HepG2 (cell line): ENCODE data around the gene ENTREP3. TPM values are rescaled to one million over a fixed set of nuclear protein-coding genes. Genes with fewer than 3 reads are reported as not detected.
A peak's percentile ranks its signal among the peaks of the same experiment; 100 is the strongest.

Experiments used
- ATAC-seq: fragments of 200-7000 bp; cut with Tn5 transposase; 3 replicates; pipeline ENCODE4 v1.9.1; 2020; ENCODE audit warnings: mild to moderate bottlenecking, moderate library complexity
- BruUV-seq: library from RNA; stranded (reverse); fragments of 400-500 nt; replicated peaks from 2 replicates; lab custom pipeline; 2021; lab: Mats Ljungman, UMichigan
- CTCF ChIA-PET: fragments of 300-600 bp; formaldehyde crosslinking; extraction: SDS; loops from one replicate; lab custom pipeline; 2021; ENCODE audit warnings: low total read pairs, inconsistent platforms, low intra/inter-chr PET ratio; lab: Yijun Ruan, JAX
- POLR2A ChIA-PET: fragments of 350-600 bp; sonication (Branson Sonifier 250); formaldehyde crosslinking; loops from one replicate; lab custom pipeline; 2020; ENCODE audit warnings: antibody characterized with exemption, inconsistent platforms; lab: Yijun Ruan, JAX
- DNase-seq: peaks from one replicate; pipeline ENCODE4 v3.0.0-alpha.2; 2015; ENCODE audit warnings: low spot score
- FAIRE-seq: peaks from 3 replicates; lab custom pipeline; 2011; peaks lifted over from hg19 to GRCh38; lab: Jason Lieb, UNC
- H2AFZ ChIP-seq: one replicate; pipeline ENCODE4 v1.6.1; 2011; ENCODE audit warnings: low read length, inconsistent platforms
- H3K27ac ChIP-seq: fragments of 300-600 bp; 3 replicates; pipeline ENCODE4 v1.8.0; 2011; ENCODE audit warnings: mixed run types, mild to moderate bottlenecking, mixed read lengths, low read length, inconsistent platforms; ENCODE audit not compliant: insufficient read depth; ENCODE audit errors: extremely low read length
- H3K27me3 ChIP-seq, 2 experiments: fragments of 200-600 bp in 1 of 2; 2 replicates in 1 of 2; 3 replicates in 1 of 2; pipeline versions ENCODE4 v1.6.0 to v1.8.0; 2011; ENCODE audit warnings: low read length in 2 of 2, mild to moderate bottlenecking in 2 of 2, moderate library complexity in 2 of 2, inconsistent platforms in 1 of 2; ENCODE audit not compliant: insufficient read depth in 2 of 2, control insufficient read depth in 1 of 2
- H3K36me3 ChIP-seq, 2 experiments: fragments of 200-600 bp in 1 of 2; replicated peaks in 1 of 2; 2 replicates in 1 of 2; 3 replicates in 1 of 2; pipeline versions ENCODE4 v1.5.1 to v1.8.0; 2011; ENCODE audit warnings: low read length in 2 of 2, inconsistent platforms in 1 of 2; ENCODE audit not compliant: insufficient read depth in 2 of 2, control insufficient read depth in 1 of 2
- H3K4me1 ChIP-seq: 2 replicates; pipeline ENCODE4 v1.5.1; 2012; ENCODE audit warnings: low read length, inconsistent platforms; ENCODE audit not compliant: insufficient read depth
- H3K4me2 ChIP-seq: 2 replicates; pipeline ENCODE4 v1.6.0; 2011; ENCODE audit warnings: low read depth, low read length, inconsistent platforms
- H3K4me3 ChIP-seq, 3 experiments: fragments of 200-600 bp in 1 of 3; sonication (generic), shearing (Covaris generic) in 1 of 3; replicated peaks in 1 of 3; 2 replicates each; pipeline ENCODE4 v1.5.1; 2011 to 2016; ENCODE audit warnings: low read length in 3 of 3, inconsistent platforms in 2 of 3, low read depth in 2 of 3, mild to moderate bottlenecking in 2 of 3, control low read depth in 1 of 3, mixed read lengths in 1 of 3; ENCODE audit not compliant: insufficient read depth in 1 of 3
- H3K79me2 ChIP-seq: one replicate; pipeline ENCODE4 v1.6.1; 2011; ENCODE audit warnings: low read length, inconsistent platforms; ENCODE audit not compliant: insufficient read depth
- H3K9ac ChIP-seq: 2 replicates; pipeline ENCODE4 v1.6.0; 2011; ENCODE audit warnings: mild to moderate bottlenecking, low read depth, low read length, inconsistent platforms; ENCODE audit not compliant: insufficient read depth
- H3K9me3 ChIP-seq: 2 replicates; pipeline ENCODE4 v1.5.1; 2012; ENCODE audit warnings: mild to moderate bottlenecking, low read length
- H4K20me1 ChIP-seq: 2 replicates; pipeline ENCODE4 v1.6.0; 2011; ENCODE audit warnings: inconsistent platforms, mild to moderate bottlenecking, low read length, moderate library complexity; ENCODE audit not compliant: insufficient read depth
- ARNT ChIP-seq: fragments of 450-650 bp; IDR thresholded peaks from 2 replicates; pipeline ENCODE4 v1.6.1; 2017
- EED ChIP-seq: sonication (generic); formaldehyde crosslinking; IDR thresholded peaks from 2 replicates; pipeline ENCODE4 v1.5.0; 2020; ENCODE audit warnings: mild to moderate bottlenecking, missing genetic modification reagents
- MEIS2 ChIP-seq: sonication (generic); formaldehyde crosslinking; IDR thresholded peaks from 2 replicates; pipeline ENCODE4 v1.9.0; 2021; ENCODE audit warnings: mild to moderate bottlenecking, missing genetic modification reagents
- MXD4 ChIP-seq: IDR thresholded peaks from 2 replicates; pipeline ENCODE4 v1.6.1; 2016; ENCODE audit warnings: mild to moderate bottlenecking, missing biosample characterization, missing genetic modification reagents
- NR2C2 ChIP-seq: sonication (generic); formaldehyde crosslinking; IDR thresholded peaks from 2 replicates; pipeline ENCODE4 v1.4.0; 2020; ENCODE audit warnings: missing genetic modification reagents, mild to moderate bottlenecking, moderate library complexity, borderline replicate concordance
- RERE ChIP-seq: IDR thresholded peaks from 2 replicates; pipeline ENCODE4 v1.6.1; 2016; ENCODE audit warnings: low read depth, missing genetic modification reagents, missing compliant biosample characterization
- TEAD2 ChIP-seq: sonication (generic); formaldehyde crosslinking; IDR thresholded peaks from 2 replicates; pipeline ENCODE4 v1.9.0; 2021; ENCODE audit warnings: missing genetic modification reagents
- ZNF33B ChIP-seq: sonication (generic); formaldehyde crosslinking; IDR thresholded peaks from 2 replicates; pipeline ENCODE4 v1.5.1; 2020; ENCODE audit warnings: mild to moderate bottlenecking, missing genetic modification reagents
- ZNF441 ChIP-seq: sonication (generic); formaldehyde crosslinking; IDR thresholded peaks from 2 replicates; pipeline ENCODE4 v1.7.0; 2021; ENCODE audit warnings: missing genetic modification reagents, borderline replicate concordance
- ZNF598 ChIP-seq: sonication (generic); formaldehyde crosslinking; IDR thresholded peaks from 2 replicates; pipeline ENCODE4 v1.5.1; 2020; ENCODE audit warnings: mild to moderate bottlenecking, missing genetic modification reagents, borderline replicate concordance
- WGBS: methylation state at CpG from one replicate; pipeline ENCODE4 v1.1.6; 2017; ENCODE audit warnings: low lambda C conversion rate; 5-methylcytosine and 5-hydroxymethylcytosine counted together
- in situ Hi-C: cut with HindIII; loops from 2 replicates; pipeline ENCODE4 v1.10.0; 2017; ENCODE audit warnings: low pct_unique_long_range_greater_than_20kb; ENCODE audit not compliant: extremely low pct_ligation_motif_present
- intact Hi-C: fragments of 100-400 bp; cut with micrococcal nuclease; formaldehyde crosslinking; loops from one replicate; pipeline ENCODE4 v1.10.0; 2022; ENCODE audit not compliant: unreplicated experiment
- polyA plus RNA-seq, 8 experiments: library from polyadenylated mRNA; depleted of rRNA in 3 of 8; stranded (reverse) in 7 of 8; unstranded in 1 of 8; fragments of >200 nt; fragmentation: Illumina TruSeq in 4 of 8; extraction: Trizol in 4 of 8; gene quantifications; 2 replicates each; pipeline versions ENCODE4 v1.2.1 to v1.2.3, GENCODE V29; 2011 to 2016; ENCODE audit warnings: low read depth in 4 of 8, missing spikeins in 1 of 8, mixed read lengths in 1 of 8; ENCODE audit not compliant: insufficient read depth in 1 of 8
- total RNA-seq, 5 experiments: library from RNA; depleted of rRNA; stranded (reverse); fragments of >200 nt; fragmentation: Illumina TruSeq; extraction: Trizol; gene quantifications; 2 replicates each; pipeline ENCODE4 v1.2.3, GENCODE V29; 2016; ENCODE audit warnings: low read depth in 1 of 5
- TF ChIP-seq, protein P1 (sequence below), 2 experiments: sonication (generic) in 1 of 2; formaldehyde crosslinking in 1 of 2; IDR thresholded peaks; 2 replicates each; pipeline versions ENCODE4 v1.4.0 to v1.6.1; 2018 to 2020; ENCODE audit warnings: missing genetic modification reagents in 2 of 2, borderline replicate concordance in 1 of 2, low read depth in 1 of 2, mild to moderate bottlenecking in 1 of 2, missing biosample characterization in 1 of 2
- TF ChIP-seq, protein P2 (sequence below): sonication (generic); formaldehyde crosslinking; conservative IDR thresholded peaks from 2 replicates; pipeline ENCODE4 v1.5.0; 2020; ENCODE audit warnings: missing genetic modification reagents

Gene ENTREP3
- total and polyA plus RNA-seq, 2 of the 13 experiments (the other 11 are each of a cell fraction or from before 2014, with no cell fraction given): 4.1 to 9.9 TPM

DNA sequence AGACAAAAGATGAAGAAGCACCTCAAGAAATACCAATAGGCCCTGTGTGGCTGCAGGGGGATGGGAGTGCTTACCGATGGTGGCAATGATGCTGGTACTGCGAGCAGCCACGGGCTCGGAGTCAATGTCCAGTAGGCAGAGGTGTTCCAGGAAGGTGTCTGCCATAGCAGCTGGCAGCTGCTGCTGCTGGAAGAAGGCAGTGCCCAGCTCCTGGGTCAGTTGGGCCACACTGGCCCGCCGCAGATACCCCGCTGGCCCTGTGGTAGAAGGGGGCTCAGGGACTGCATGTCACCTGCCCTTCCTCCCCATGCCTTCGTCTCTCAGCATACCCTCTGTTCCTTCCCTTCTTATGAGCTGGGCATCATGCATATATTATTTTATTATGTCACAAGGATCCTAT, 44.7 kb upstream of the ENTREP3 start:
- DNase-seq (no peak), ATAC-seq (no peak), FAIRE-seq (no peak)
- ChIA-PET CTCF (no interaction called here), POLR2A (interaction anchor here (0.7 to 2.9 kb wide), 4 partner anchors 8 to 27 kb away, joined by 3 to 17 read pairs (median 10); partner anchors contain the start of gene CLK2)
- Histone ChIP-seq H3K27me3 (no peaks in the 10 kb centered on the region; a peak in 1 of 5 replicates), H3K36me3 (no peaks in the 10 kb centered on the region; a peak in 2 of 5 replicates), H2AFZ (no peak overlapping the region), H3K9me3 (no peaks in the 10 kb centered on the region), H3K4me1 (peaks cover 67% of the 10 kb centered on the region), H3K4me2 (peak overlapping the region; percentile 89), H3K27ac (peak overlapping the region; percentile 95), H3K9ac (peak overlapping the region; percentile 77), H3K79me2 (peaks cover 6% of the 10 kb centered on the region), H3K4me3 (peak overlapping the region in 2 of 3 experiments; percentile 44 to 69; a peak in 4 of 6 replicates), H4K20me1 (no peaks in the 10 kb centered on the region)
- intact Hi-C loops (loop anchor here (10.0 kb wide), 1 partner anchor 95 kb away; the partner anchor contains the start of genes MTX1 and THBS3), in situ Hi-C loops (loop anchor here (10.0 kb wide), 1 partner anchor 45 kb away; the partner anchor contains the start of gene ENTREP3)
- no TSS peak for BruUV-seq
- TF ChIP-seq, protein P1, sequence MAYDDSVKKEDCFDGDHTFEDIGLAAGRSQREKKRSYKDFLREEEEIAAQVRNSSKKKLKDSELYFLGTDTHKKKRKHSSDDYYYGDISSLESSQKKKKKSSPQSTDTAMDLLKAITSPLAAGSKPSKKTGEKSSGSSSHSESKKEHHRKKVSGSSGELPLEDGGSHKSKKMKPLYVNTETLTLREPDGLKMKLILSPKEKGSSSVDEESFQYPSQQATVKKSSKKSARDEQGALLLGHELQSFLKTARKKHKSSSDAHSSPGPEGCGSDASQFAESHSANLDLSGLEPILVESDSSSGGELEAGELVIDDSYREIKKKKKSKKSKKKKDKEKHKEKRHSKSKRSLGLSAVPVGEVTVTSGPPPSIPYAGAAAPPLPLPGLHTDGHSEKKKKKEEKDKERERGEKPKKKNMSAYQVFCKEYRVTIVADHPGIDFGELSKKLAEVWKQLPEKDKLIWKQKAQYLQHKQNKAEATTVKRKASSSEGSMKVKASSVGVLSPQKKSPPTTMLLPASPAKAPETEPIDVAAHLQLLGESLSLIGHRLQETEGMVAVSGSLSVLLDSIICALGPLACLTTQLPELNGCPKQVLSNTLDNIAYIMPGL (CRISPR knock-in tag; IDR thresholded peaks at IDR 0.05; ENCODE audit: borderline replicate concordance in 1 of 2, low read depth in 1 of 2): no peak
- TF ChIP-seq MEIS2 (CRISPR knock-in tag): peak; percentile 43; the same call in 1 of the 2 replicates
- TF ChIP-seq RERE (CRISPR knock-in tag): no peak
- no peak for TF ChIP-seq ARNT
- TF ChIP-seq EED (CRISPR knock-in tag): no peak
- no peak for TF ChIP-seq TEAD2
- TF ChIP-seq NR2C2 (CRISPR knock-in tag): no peak
- TF ChIP-seq ZNF33B (CRISPR knock-in tag): no peak
- no peak for TF ChIP-seq ZNF441 (CRISPR knock-in tag)
- TF ChIP-seq, protein P2, sequence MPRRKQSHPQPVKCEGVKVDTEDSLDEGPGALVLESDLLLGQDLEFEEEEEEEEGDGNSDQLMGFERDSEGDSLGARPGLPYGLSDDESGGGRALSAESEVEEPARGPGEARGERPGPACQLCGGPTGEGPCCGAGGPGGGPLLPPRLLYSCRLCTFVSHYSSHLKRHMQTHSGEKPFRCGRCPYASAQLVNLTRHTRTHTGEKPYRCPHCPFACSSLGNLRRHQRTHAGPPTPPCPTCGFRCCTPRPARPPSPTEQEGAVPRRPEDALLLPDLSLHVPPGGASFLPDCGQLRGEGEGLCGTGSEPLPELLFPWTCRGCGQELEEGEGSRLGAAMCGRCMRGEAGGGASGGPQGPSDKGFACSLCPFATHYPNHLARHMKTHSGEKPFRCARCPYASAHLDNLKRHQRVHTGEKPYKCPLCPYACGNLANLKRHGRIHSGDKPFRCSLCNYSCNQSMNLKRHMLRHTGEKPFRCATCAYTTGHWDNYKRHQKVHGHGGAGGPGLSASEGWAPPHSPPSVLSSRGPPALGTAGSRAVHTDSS (CRISPR knock-in tag): 0 out of 2 replicates have a peak, but pooled peaks have one; percentile 39
- TF ChIP-seq ZNF598 (CRISPR knock-in tag): 0 out of 2 replicates have a peak, but pooled peaks have one; percentile 4
- TF ChIP-seq MXD4 (CRISPR knock-in tag): no peak
- WGBS: 78% methylated on average over 6 of the region's 8 CpGs
